HG02885 (cell line): ENCODE measurements around the gene MED13.
A peak's percentile ranks its signal among the peaks of the same experiment; 100 is the strongest.

Source experiments
- ATAC-seq: cut with Tn5 transposase; IDR thresholded peaks from one replicate; pipeline ENCODE4 v1.9.1; 2021; ENCODE audit warnings: mild to moderate bottlenecking; ENCODE audit not compliant: unreplicated experiment, poor library complexity

Gene MED13, protein sequence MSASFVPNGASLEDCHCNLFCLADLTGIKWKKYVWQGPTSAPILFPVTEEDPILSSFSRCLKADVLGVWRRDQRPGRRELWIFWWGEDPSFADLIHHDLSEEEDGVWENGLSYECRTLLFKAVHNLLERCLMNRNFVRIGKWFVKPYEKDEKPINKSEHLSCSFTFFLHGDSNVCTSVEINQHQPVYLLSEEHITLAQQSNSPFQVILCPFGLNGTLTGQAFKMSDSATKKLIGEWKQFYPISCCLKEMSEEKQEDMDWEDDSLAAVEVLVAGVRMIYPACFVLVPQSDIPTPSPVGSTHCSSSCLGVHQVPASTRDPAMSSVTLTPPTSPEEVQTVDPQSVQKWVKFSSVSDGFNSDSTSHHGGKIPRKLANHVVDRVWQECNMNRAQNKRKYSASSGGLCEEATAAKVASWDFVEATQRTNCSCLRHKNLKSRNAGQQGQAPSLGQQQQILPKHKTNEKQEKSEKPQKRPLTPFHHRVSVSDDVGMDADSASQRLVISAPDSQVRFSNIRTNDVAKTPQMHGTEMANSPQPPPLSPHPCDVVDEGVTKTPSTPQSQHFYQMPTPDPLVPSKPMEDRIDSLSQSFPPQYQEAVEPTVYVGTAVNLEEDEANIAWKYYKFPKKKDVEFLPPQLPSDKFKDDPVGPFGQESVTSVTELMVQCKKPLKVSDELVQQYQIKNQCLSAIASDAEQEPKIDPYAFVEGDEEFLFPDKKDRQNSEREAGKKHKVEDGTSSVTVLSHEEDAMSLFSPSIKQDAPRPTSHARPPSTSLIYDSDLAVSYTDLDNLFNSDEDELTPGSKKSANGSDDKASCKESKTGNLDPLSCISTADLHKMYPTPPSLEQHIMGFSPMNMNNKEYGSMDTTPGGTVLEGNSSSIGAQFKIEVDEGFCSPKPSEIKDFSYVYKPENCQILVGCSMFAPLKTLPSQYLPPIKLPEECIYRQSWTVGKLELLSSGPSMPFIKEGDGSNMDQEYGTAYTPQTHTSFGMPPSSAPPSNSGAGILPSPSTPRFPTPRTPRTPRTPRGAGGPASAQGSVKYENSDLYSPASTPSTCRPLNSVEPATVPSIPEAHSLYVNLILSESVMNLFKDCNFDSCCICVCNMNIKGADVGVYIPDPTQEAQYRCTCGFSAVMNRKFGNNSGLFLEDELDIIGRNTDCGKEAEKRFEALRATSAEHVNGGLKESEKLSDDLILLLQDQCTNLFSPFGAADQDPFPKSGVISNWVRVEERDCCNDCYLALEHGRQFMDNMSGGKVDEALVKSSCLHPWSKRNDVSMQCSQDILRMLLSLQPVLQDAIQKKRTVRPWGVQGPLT (N-terminal part only)

DNA sequence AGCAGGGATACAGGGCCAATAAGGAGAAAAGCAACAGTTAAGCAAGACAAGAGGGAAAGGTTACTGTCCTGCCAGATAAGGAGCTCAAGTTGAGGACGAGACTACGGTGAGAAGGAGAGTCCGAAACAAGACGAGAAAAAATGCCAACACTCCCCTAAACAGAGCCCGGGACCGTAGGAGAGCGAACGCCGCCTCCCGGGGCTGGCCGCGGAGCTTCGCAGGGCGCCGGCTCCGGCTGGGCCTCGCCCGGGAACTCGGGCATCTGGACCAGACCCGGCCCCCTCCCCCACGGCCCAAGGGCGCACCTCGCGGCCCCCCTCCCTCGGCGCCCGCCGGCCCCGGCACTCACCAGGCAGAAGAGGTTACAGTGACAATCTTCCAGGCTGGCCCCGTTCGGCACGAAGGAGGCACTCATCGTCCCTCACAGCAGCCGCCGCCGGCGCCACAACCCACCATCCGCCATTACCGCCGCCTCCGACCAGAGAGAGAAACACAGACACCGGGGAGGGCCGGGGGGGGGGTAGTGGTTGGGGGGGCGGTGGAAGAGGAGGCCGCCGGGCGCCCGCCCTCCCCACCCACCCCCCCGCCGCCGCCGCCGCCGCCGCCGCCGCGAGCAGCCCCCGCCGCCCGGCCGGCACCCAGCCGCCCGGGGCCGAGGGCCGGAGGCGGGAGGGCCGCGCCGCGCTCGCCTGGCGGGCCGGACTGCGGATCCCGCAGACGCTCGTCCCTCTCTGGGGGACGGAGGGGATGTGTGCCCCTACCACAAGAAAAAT lies at the start of gene MED13:
Gene MED13 (minus strand): TSS at position 488 of the 773 bp plus-strand sequence. CDS start 73 bp downstream, at position 415.
- peak; percentile 34 for ATAC-seq

DNA sequence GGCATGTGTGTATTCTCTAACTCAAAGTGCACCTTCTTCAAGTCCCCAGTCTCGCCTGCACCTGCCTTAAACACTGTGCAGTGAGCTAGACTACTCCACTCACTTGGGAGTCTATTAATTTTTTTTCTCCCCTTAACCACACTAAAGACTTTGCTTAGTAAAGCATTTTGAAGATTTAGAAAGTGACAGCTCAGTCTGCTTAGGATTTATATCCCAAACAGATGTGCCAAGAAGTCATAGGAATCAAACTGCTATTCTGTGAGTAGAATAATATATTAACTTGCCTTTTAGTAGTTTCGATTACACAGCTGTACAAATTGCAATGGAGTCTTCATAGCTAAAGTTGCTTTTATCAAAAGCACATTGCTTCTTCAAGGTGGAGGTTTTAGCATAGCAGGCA lies 47.2 kb upstream of the MED13 start:
- no peak for ATAC-seq

DNA sequence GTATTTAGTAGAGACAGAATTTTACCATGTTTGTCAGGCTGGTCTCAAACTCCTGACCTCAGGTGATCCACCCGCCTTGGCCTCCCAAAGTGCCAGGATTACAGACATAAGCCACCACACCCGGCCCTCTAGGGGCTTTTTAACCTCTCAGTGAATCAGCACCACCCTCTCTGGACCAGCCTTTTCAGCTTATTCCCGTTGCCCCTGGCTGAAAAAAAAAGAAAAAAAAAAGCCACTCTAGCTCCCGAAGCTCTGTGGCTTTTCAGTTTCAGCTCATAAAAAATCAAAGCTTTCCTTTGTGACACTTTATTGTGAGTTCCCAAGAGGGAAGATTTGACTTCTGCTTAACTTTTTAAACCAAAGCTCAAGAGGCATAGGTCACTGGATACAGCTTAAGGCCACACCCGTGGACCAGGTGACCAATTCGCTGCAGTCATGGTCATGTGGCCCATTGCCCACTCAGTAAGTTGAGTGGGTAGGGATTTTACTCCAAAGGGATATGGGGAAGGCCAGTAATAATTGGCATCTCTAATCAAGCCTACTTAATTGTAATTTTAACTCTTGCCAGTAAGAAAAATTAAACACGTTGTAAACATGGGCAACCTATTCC lies 46.6 kb upstream of the MED13 start:
- ATAC-seq: no peak

DNA sequence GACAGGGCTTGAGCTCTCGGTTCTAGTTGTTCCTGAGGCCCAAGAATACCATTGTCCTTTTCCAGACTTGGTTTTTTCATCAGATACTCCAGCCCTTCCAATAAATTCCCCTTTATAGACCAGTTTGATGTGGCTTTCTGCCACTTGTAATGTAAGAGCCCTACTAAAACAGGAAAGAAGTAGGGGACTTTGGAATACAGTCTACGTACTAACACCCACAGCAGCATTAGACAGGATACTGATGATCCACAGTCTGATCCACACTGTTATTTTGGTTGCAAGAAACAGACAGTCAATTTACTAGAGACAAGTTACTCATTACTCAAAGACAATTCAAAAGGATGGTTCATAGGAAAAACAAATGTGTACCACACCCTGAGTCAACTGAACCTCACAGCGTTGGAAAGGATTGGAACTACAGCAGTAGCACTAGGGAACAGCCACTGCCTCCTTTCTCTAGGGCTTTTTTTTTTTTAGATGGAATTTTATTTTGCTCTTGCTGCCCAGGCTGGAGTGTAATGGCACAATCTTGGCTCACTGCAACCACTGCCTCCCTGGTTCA lies 45.9 kb upstream of the MED13 start:
- ATAC-seq: no peak

DNA sequence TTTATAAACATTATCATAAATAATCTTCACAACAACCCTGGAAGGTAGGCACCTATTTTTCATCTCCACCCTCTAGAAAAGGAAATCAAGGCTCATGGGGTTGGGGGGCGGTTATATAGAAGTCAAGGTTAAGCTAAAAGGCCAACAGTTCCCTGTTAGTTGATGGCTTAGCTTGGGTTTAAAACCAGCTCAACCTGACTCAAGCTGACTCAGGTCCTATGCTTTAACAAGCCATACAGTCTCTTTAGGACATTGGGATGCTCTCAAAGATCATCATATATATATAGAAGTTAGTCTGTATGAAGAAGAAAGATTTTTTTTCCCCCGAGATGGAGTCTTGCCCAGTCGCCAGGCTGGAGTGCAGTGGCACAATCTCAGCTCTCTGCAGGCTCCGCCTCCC lies 44.8 kb upstream of the MED13 start:
- ATAC-seq: no peak

DNA sequence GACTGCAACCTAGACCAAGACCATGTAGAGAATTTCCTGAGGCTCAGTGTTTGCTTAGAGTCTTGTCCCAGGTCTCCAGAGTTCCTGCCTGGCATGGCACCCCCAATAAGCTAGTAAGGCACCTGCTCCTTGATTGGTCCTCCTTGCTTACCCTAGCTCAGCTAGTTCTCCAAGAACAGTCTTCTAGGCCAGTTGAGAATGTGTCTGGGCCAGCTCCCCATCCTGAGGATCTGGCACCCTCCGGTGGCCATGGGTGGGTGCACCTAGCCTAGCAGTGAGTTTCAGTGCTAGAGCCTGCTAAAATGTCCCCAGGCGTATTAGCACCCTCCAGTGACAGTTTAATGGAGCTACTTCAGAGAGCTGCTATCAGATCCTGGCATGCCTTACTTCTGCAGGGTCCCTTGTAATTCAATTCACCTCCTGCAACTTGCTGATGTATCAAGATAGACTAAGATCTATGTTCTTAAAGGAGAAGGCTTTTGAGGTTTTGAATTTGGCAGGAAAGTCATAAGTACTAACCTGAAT lies 44.4 kb upstream of the MED13 start:
- peak; percentile 99 for ATAC-seq

DNA sequence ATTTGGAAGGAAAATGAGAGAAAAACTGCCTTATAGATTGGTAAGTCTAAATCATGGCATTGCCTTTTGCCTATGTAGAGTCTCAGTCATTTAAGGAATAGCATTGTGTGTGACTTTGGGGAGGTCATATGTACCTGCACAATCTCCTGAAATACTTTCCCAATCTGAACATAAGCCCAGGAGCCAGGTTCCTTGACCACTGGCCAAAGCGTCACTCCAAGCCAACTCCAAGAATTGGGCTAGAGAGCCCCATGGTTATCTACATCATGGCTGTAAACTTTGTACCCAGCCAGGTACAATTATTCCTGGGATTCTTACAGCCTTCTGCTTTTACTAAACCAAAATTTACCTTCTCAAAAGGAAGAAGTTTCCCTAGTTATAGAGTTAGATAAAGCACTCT lies 40.8 kb upstream of the MED13 start:
- ATAC-seq: no peak

DNA sequence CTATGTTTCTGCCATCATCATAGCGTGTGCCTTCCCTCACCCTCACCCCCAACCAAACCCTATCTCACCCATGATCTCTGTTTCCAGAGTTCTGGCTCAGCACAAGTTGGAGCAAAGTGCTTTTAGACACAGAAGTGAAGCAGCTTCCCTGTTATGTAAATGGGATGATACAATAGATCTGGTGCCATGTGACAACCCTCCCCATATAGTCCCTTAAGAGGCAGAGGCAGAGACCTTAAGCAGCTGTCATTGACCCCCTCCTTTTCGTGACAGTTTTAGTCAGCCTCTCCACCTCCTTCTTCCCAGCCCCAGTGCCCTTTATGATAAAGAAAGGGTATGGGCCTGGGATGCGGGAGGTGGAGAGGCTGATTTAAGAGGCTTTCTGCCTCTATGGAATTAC lies 40.3 kb upstream of the MED13 start:
- ATAC-seq: no peak

DNA sequence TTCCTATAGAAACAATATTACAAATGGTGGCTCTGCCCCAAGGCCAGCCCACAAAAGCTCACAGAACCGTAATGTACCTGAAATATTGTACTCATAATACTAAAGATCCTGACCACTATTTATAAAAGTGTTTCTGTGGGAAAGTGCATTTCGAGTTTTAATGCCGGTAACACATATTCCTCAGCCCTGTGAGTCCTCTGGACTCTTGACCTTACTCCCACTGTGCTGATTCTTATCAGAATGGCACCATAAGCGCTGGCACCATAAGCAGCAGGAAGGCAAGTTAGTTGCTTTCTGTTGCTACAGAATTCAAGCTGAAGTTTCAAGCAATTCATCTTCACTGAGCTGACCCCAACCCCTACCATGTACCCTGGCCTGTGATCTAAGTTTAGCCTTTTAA lies 36.4 kb upstream of the MED13 start:
- ATAC-seq: no peak

DNA sequence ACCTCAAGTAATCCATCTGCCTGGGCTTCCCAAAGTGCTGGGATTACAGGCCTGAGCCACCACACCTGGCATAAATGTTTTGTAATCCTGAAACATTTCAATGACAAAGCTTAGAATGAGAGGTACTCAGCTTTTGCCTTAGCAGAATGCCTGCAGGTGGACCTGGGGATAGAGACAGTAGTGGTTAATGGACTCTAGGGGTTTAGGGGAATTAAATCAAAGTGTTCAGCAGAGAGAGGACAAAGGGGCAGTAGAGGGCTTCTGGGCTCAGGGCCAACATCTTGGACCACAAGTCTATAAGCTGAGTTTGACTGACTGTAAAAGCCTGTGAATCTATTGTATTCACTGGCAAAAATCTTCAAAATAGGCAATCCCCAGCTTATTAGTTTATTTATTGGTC lies 36.0 kb upstream of the MED13 start:
- no peak for ATAC-seq

DNA sequence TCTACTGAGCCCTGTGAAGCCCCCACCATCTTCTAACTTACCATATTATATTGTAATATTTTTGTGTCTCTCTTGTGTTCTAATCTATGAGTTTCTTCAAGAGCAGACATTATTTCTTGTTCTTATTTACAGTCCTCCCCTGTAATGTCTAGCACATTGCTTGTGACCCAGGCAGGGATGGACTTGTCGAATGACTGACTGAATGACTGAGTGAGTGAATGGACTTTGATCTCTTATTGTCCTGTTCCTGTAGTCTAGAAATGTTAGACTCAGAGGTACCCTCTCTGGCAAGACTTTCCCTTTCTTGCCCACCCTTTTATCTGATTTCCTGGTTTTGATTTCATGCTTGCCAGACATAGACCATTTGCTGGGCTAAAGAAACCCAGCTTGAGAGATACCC lies 35.0 kb upstream of the MED13 start:
- ATAC-seq: no peak

DNA sequence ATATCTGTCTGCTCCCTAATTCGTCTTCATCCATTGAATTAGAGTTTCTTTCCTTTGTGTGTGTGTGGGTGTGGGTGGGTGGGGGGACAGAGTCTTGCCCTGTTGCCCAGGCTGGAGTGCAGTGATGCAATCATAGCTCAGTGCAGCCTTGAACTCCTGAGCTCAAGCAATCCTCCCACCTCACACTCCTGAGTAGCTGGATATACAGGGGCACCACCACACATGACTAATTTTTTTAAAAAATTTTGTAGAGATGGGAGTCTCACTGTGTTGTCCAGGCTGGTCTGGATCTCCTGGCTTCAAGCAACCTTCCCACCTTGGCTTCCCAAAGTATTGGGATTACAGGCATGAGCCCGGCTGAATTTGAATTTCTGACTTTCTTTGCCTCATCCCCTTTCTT lies 34.5 kb upstream of the MED13 start:
- no peak for ATAC-seq

DNA sequence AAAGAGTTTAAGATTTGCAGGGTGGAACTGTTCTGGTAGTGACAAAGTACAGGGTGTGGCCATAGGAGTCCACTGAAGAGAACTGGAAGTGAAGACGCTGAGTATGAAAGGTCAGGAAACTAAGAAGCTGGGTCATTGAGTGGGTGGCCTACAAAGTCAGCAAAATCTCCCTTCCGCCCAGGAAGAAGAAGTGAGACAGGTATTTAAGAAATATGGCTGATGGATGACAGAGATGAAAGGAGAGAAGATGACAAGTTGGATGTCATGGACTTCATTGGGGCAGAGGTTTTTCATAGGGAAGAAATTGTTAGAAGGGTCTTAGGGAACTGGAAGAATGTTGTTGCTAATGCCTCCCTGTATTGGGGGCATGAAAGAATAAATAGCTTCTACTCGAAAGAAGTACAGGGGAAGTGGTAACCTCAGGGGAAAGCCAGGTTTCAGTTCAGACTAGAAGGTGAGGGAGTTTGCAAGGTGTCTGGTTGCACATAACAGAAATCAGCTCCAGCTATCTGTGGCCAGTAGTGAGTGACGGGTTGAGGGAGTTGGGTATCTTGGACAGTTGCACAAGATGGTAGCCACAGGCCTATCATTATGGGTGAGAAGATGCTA lies 33.6 kb upstream of the MED13 start:
- peak; percentile 90 for ATAC-seq

DNA sequence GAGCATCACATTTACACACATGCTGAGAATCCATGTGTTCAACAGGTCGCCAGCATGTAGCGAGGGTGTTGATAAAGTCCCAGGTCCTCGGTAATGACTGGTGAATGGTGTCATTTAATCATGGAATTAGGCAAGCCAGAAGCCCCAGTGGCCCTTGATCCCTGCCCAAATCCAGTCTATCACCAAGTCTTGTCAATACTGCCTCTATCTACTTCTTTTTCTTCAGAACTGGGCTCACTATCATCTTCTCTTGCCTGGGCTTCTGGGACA lies 31.3 kb upstream of the MED13 start:
- ATAC-seq: no peak

DNA sequence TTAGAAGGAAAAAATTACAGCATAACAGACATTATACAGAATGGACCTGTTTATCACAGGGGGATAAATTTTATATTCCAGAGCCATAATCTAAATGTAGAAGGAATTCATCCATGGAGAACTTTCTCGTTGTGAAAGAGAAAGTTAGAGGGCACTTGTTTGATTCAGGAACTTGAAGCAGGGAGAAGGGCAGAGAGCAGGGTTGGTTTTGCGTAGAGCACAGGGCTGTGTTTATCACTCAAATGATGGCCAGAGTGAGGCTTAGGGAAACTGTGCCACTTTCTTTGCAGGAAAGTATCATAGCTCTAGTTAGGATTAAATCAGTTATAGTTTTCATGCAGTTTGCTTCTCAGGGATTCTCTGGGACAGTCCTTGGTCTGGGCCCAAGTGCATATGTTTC lies 29.1 kb upstream of the MED13 start:
- ATAC-seq: no peak

DNA sequence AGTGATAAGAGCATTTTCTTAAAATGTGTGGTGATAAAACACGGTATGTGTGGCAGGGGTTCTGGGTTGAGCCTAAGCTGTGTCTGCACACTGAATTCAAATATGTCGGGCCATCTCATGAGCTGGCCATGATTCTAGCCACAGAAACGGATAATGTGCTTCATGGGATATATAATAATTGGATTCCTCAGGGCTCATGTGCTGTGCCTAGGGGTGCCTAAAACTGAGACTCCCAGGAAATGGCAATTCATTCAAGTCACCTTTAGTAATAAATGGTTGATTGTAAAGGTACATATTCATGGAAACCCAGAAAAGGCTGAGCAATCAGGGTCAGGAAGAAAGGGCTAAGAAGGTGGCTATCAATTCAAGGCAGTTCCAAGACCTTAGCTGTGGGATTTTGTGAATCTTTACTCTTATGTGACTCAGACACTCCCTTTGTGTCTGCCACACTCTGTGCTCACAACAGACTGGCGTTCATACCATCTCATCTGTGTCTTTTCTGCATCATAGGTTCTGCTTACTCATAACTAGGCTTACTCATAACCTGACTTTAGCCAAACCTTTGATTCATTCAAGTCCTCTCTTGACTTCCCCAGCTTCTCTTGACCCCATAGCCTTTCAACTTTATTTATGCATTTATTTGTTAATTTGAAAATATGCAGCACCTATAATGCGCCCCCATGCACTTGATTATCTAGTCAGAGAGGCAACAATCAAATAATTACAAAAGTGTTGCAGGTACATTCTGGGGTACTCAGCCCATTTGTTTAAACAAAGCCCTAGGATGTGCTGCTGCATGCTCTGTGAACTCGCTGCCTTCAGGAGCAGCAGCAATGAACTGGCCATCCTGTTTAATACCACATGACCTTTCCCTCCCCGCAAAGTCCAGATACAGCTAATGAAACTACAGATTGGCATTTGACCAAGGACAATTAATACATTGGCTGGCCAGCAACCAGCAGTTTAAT lies 28.4 kb upstream of the MED13 start:
- ATAC-seq: peak; percentile 97

DNA sequence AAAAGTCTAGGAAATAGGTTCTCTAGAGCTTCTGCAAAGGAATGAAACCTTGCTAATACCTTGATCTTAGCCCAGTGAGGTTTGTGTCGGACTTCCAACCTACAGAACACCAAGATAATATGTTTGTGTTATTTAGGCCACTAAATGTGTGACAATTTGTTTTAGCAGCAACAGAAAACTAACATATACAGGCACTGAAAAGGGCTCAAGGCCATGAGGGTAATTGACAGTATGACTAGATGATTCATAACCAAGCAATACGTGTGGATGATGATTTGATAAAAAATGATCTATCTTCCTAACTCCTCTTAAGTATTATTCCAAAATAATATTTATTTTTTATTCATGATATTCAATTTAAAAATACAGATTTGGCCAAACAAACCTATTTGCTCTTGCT lies 27.7 kb upstream of the MED13 start:
- no peak for ATAC-seq

DNA sequence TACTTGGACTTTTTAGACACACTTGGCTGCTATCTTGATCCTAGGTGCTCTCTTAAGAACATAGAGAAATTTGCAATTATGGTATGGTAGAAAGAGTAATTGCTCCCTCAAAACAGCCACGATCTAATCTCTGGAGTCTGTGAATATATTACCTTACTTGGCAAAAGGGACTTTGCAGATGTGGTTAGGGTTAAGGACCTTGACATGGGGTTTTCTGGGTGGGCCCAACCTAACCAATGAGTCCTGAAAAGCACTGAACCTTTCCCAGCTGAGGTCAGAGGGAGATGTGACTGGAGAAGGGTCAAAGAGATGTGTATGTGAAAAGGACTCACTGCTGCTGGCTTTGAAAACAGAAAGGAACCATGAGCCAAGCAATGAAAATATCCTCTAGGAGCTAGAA lies 26.7 kb upstream of the MED13 start:
- no peak for ATAC-seq
